ENCODE data around the gene NRP1.

DNA sequence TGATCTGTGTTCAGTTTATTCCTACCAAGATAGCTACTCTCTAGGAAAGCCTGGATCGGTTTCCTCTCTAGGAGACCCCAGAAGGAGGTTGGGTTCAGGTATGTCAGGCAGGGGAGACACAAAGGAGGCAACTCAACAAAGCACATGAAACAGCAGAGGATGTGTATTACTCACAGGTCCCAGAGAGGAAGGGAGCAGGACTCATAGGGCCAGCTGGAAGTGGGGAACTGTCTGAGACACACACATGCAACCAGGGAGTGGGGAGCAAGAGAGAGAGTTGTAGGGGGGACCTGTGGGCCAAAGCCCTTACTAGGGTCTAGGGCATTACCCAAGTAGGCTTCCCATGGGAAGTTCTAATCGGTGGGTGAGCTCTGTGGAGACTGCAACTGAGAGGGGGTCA lies 10.2 kb upstream of the NRP1 start:
- TF ChIP-seq, protein P1, sequence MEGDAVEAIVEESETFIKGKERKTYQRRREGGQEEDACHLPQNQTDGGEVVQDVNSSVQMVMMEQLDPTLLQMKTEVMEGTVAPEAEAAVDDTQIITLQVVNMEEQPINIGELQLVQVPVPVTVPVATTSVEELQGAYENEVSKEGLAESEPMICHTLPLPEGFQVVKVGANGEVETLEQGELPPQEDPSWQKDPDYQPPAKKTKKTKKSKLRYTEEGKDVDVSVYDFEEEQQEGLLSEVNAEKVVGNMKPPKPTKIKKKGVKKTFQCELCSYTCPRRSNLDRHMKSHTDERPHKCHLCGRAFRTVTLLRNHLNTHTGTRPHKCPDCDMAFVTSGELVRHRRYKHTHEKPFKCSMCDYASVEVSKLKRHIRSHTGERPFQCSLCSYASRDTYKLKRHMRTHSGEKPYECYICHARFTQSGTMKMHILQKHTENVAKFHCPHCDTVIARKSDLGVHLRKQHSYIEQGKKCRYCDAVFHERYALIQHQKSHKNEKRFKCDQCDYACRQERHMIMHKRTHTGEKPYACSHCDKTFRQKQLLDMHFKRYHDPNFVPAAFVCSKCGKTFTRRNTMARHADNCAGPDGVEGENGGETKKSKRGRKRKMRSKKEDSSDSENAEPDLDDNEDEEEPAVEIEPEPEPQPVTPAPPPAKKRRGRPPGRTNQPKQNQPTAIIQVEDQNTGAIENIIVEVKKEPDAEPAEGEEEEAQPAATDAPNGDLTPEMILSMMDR (IDR thresholded peaks at IDR 0.05), result no peak
- no peak for TF ChIP-seq POLR2A (IDR thresholded peaks at IDR 0.05)
